ENCODE measurements around the gene RP9. TPM values are rescaled to one million over a fixed set of nuclear protein-coding genes. Genes with fewer than 3 reads are reported as not detected.

RP9 gene
- total and polyA plus RNA-seq, 2 of the 13 experiments (the other 11 are each of a cell fraction or from before 2014, with no cell fraction given) = 14.2 to 18.6 TPM

- TF ChIP-seq MNT (IDR thresholded peaks at IDR 0.05) = no peak
- peak; percentile 66; the same call in 1 of the 2 replicates for TF ChIP-seq ZMYM4 (CRISPR knock-in tag; IDR thresholded peaks at IDR 0.05)
- TF ChIP-seq RFX1 (IDR thresholded peaks at IDR 0.05) = no peak
- TF ChIP-seq ZNF383 (CRISPR knock-in tag; IDR thresholded peaks at IDR 0.05; ENCODE audit: borderline replicate concordance) = 0 out of 2 replicates have a peak, but pooled peaks have one; percentile 31
- TF ChIP-seq CSRNP1 (CRISPR knock-in tag; IDR thresholded peaks at IDR 0.05) = no peak
- TF ChIP-seq ZBTB7B (CRISPR knock-in tag; IDR thresholded peaks at IDR 0.05) = no peak; the same call in 1 of the 2 replicates
- TF ChIP-seq NKX3-1 (CRISPR knock-in tag; IDR thresholded peaks at IDR 0.05) = no peak
- peak; percentile 36 for TF ChIP-seq YEATS4 (CRISPR knock-in tag; IDR thresholded peaks at IDR 0.05; ENCODE audit: borderline replicate concordance)
- TF ChIP-seq BCLAF1 (IDR thresholded peaks at IDR 0.05) = no peak
- TF ChIP-seq EHMT2 (IDR thresholded peaks at IDR 0.05; ENCODE audit: borderline replicate concordance, low read depth, low read length) = no peak
- TF ChIP-seq BHLHE40 (IDR thresholded peaks at IDR 0.05; ENCODE audit: low read length) = 0 out of 2 replicates have a peak, but pooled peaks have one; percentile 13
- TF ChIP-seq RFX3 (CRISPR knock-in tag; IDR thresholded peaks at IDR 0.05) = no peak
- TF ChIP-seq XRCC5 (optimal IDR thresholded peaks at IDR 0.05; ENCODE audit: low read length) = no peak
- peak; percentile 50; the same call in 1 of the 2 replicates for TF ChIP-seq SMAD1 (CRISPR knock-in tag; IDR thresholded peaks at IDR 0.05; ENCODE audit: borderline replicate concordance, low read depth)
- TF ChIP-seq ZNF280D (CRISPR knock-in tag; IDR thresholded peaks at IDR 0.05) = peak; percentile 20; the same call in 1 of the 2 replicates
- no peak for TF ChIP-seq HBP1 (CRISPR knock-in tag; IDR thresholded peaks at IDR 0.05; ENCODE audit: low read depth)
Observed at GRCh38 chr7:33062782-33063443, 46.3 kb downstream of the RP9 start (continued).
